Right lobe of liver (tissue), 6 donors: ENCODE data around the gene ZIC2. TPM values are rescaled to one million over a fixed set of nuclear protein-coding genes. Genes with fewer than 3 reads are reported as not detected.
A peak's percentile ranks its signal among the peaks of the same experiment; 100 is the strongest.

Experiments
- ATAC-seq, 4 donors: fragments of 200-7000 bp; cut with Tn5 transposase; one replicate each; pipeline ENCODE4 v1.9.1; 2020; ENCODE audit warnings: mild to moderate bottlenecking in 4 of 4, moderate library complexity in 4 of 4
- DNase-seq, 3 donors: peaks; one replicate each; pipeline ENCODE4 v3.0.0-alpha.2; 2020
- H3K27ac ChIP-seq, 3 donors: fragments of 200-600 bp; one replicate each; pipeline ENCODE4 v1.8.0; 2022
- H3K27me3 ChIP-seq, 2 donors: fragments of 200-600 bp; one replicate each; pipeline ENCODE4 v1.8.0; 2022
- H3K36me3 ChIP-seq, 4 donors: fragments of 200-600 bp; sonication (generic) in 1 of 4; one replicate each; pipeline versions ENCODE4 v1.5.1 to v1.8.0; 2017 to 2022; ENCODE audit warnings: control low read depth in 1 of 4
- H3K4me1 ChIP-seq, 4 donors: fragments of 200-600 bp; sonication (generic) in 1 of 4; one replicate each; pipeline versions ENCODE4 v1.5.1 to v1.8.0; 2017 to 2022; ENCODE audit warnings: control low read depth in 1 of 4
- H3K4me3 ChIP-seq, 3 donors: fragments of 200-600 bp; one replicate each; pipeline ENCODE4 v1.8.0; 2022
- H3K9me3 ChIP-seq, 4 donors: fragments of 200-600 bp; sonication (generic) in 1 of 4; one replicate each; pipeline versions ENCODE4 v1.5.1 to v1.8.0; 2017 to 2022; ENCODE audit warnings: control low read depth in 1 of 4
- POLR2A ChIP-seq: fragments of 450-650 bp; IDR thresholded peaks from one replicate; pipeline ENCODE4 v1.6.1; 2017; ENCODE audit warnings: antibody characterized with exemption, mild to moderate bottlenecking
- WGBS: methylation state at CpG from one replicate; pipeline ENCODE4 v1.1.6; 2018; ENCODE audit warnings: low coverage, low lambda C conversion rate; ENCODE audit not compliant: insufficient coverage; ENCODE audit errors: missing lambda C conversion rate; 5-methylcytosine and 5-hydroxymethylcytosine counted together
- intact Hi-C, 2 donors: fragments of 100-400 bp; cut with DNase I; formaldehyde crosslinking; loops; one replicate each; pipeline versions ENCODE4 v1.11.2 to v1.14.1; 2022
- total RNA-seq, 6 experiments: library from RNA; depleted of rRNA in 2 of 6; stranded (reverse); fragments of >200 nt in 2 of 6; fragmentation: NEBNext Ultra II Directional in 3 of 6; extraction: Animal tissue kit (Norgen Biotek cat#: 25700) in 3 of 6; gene quantifications; one replicate each; pipeline versions ENCODE4 v1.1.0 to v1.2.4, GENCODE V29; 2016 to 2023
- TF ChIP-seq, protein P1 (sequence below), 4 donors: fragments of 200-600 bp in 3 of 4; fragments of 450-650 bp in 1 of 4; IDR thresholded peaks; one replicate each; pipeline versions ENCODE4 v1.5.1 to v1.8.0; 2016 to 2022; ENCODE audit warnings: antibody characterized with exemption in 4 of 4, mild to moderate bottlenecking in 2 of 4
- donor health status: DM: no; HTN: yes; CAD: no.
- donor health status: DM: no; HTN: no; CAD: no.
- donor health status: DM: no; HTN: no; CAD: no.
- donor health status: DM: no; HTN: yes; CAD: no.
- donor health status: DM: no; HTN: yes; CAD: no.

Gene ZIC2
- total RNA-seq, 6 experiments from 2014 or later: 0.24 TPM; not detected in 5

DNA sequence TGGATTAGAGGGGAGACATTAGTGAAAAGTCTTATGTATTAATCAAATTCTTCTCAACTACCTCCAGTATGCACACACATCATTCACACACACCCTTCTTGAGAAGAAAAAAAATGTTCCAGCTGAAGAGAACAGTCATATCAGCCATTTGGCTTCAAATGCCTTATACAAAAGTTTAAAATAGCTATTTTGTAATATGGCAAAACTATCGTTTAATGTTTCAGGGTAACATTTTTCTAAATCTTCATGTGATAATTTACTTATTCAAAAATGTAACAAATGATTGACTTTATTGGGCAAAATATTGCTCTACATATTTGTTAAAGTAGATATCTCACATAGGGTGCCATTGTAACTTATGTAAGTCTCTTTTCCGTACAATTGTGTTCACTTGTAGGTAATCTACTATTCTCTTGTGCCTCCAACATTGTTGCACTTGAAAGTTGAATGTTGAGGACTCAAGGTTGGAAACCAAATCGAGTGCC is 13.6 kb downstream of the ZIC2 start:
- no peak overlapping the region for H3K4me3 ChIP-seq
- H3K27me3 ChIP-seq: peaks cover 37 to 77% of the 10 kb centered on the region in 2 donors
- 13% methylated on average over 3 of the region's 3 CpGs for WGBS
- H3K27ac ChIP-seq: no peak overlapping the region
- ATAC-seq (no peak), DNase-seq (no peak)
- no peaks in the 10 kb centered on the region for H3K36me3 ChIP-seq
- TF ChIP-seq POLR2A: no peak
- TF ChIP-seq, protein P1, sequence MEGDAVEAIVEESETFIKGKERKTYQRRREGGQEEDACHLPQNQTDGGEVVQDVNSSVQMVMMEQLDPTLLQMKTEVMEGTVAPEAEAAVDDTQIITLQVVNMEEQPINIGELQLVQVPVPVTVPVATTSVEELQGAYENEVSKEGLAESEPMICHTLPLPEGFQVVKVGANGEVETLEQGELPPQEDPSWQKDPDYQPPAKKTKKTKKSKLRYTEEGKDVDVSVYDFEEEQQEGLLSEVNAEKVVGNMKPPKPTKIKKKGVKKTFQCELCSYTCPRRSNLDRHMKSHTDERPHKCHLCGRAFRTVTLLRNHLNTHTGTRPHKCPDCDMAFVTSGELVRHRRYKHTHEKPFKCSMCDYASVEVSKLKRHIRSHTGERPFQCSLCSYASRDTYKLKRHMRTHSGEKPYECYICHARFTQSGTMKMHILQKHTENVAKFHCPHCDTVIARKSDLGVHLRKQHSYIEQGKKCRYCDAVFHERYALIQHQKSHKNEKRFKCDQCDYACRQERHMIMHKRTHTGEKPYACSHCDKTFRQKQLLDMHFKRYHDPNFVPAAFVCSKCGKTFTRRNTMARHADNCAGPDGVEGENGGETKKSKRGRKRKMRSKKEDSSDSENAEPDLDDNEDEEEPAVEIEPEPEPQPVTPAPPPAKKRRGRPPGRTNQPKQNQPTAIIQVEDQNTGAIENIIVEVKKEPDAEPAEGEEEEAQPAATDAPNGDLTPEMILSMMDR (IDR thresholded peaks at IDR 0.05): no peak
- no peaks in the 10 kb centered on the region for H3K4me1 ChIP-seq
- intact Hi-C loops: no loop called here
- no peaks in the 10 kb centered on the region for H3K9me3 ChIP-seq

DNA sequence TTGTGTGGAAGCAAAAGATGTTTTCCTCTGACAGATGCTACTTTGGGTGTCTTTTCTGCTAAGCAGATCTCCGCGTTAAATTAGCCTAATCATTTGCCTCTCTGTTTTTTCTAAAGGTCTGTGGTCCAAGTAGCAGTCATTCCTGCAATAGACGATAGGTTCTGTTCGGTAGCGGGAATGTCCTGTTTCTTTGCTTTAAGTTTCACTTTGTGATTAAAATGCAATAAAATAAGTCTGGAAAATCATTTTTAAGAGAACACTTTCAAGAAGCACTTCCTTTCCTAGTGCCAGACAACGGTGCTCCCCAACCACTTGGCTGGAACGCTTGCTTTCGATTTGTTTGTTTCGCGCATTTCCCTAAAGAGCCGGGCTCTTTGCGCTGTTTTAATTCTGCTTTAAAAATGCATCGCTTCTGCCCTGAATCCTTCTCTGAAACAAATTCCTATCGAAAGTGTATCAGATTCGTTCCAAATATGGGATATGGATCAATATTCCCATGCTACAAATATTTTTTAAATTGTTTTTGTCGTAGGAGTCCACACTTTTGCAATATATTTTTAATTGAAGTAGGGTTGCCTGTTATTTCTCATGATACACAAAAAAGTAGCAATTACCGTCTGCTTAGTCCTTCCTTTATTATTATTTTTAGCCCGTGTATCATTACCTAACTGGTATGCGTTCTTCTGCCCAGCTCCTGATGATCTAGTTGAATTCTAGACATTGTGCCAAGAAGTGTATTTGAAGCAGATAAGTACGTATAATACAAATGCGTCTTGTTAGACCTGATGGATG is 14.2 kb downstream of the ZIC2 start:
- no peak for ATAC-seq
- Histone ChIP-seq H3K4me1 (no peaks in the 10 kb centered on the region), H3K4me3 (no peak overlapping the region), H3K27ac (no peak overlapping the region), H3K36me3 (no peaks in the 10 kb centered on the region), H3K9me3 (no peaks in the 10 kb centered on the region), H3K27me3 (peaks cover 37 to 72% of the 10 kb centered on the region in 2 donors)
- TF ChIP-seq, protein P1 (IDR thresholded peaks at IDR 0.05): no peak
- no peak for TF ChIP-seq POLR2A
- 7% methylated on average over 21 of the region's 21 CpGs for WGBS
- DNase-seq: no peak
- intact Hi-C loops: no loop called here

DNA sequence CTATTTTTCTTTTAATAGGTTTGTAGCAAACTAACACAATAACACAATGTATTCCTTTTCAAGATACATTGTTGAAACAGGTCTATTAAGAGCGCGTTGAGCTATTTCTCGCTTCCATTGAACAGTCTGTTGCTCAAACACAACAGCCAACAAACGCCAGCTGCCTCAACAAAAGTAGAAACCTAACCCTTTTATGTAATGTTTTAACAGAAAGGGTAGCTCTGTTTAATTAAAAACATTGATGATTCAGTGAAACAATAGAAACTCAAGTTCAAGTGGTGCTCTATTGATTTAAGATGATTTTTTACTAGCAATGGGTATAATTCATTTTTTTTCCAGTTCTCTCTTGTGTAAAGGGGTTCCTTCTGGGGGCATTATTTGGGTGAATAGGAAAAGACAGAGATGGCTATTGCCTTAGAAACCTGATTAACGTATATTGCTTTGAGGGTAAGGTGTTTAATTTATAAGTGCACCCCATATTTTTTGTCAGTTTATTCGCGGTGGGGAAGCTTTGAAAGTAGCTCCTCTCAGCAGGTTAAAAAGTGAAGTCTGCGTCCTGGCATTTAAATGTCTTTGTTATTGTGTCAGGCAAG is 14.9 kb downstream of the ZIC2 start:
- H3K27ac ChIP-seq: no peak overlapping the region
- no peaks in the 10 kb centered on the region for H3K36me3 ChIP-seq
- 9% methylated on average over 8 of the region's 8 CpGs for WGBS
- H3K4me3 ChIP-seq: no peak overlapping the region
- no peak for TF ChIP-seq POLR2A
- TF ChIP-seq, protein P1 (IDR thresholded peaks at IDR 0.05): no peak
- peaks cover 37 to 65% of the 10 kb centered on the region in 2 donors for H3K27me3 ChIP-seq
- DNase-seq (no peak), ATAC-seq (no peak)
- H3K4me1 ChIP-seq: no peaks in the 10 kb centered on the region
- H3K9me3 ChIP-seq: no peaks in the 10 kb centered on the region
- intact Hi-C loops: no loop called here

DNA sequence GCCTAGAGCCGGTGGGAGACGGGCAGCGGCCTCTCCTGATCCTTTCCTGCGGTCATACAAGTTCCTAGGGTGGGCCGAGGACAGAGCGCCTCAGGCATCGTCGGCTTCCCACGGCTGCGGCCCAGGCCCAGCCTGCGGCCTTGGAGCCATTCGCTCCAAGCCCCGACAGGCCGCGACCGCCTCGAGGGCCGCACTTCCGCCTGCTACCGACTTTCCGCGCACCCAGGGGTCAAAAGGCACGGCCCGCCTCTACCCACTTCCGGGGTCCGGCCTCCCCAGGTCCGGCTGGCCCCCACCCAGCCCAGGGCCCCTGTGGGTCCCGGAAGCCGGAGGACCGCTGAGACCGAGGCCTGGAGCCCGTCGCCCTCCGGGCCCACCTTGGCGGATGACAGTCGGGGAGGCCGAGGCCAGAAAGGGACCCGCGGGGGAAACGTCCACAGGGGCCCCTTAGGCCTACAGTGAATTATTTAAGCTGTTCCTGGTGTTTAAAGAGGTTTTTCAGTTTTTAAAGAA is 16.2 kb downstream of the ZIC2 start:
- no peaks in the 10 kb centered on the region for H3K4me1 ChIP-seq
- intact Hi-C loops: no loop called here
- WGBS: 10% methylated on average over 2 of the region's 40 CpGs
- ATAC-seq (peak in 1 of 4 donors; percentile 31), DNase-seq (no peak)
- no peaks in the 10 kb centered on the region for H3K36me3 ChIP-seq
- no peak overlapping the region for H3K4me3 ChIP-seq
- no peak for TF ChIP-seq POLR2A
- TF ChIP-seq, protein P1 (IDR thresholded peaks at IDR 0.05): no peak
- H3K27me3 ChIP-seq: peaks cover 27 to 53% of the 10 kb centered on the region in 2 donors
- H3K9me3 ChIP-seq: no peaks in the 10 kb centered on the region
- H3K27ac ChIP-seq: no peak overlapping the region
